IPS-11a (cell line): ENCODE measurements around the gene GHITM.
"Not testable (repeated sequence)": the region's sequence is repeated elsewhere in the genome, so short reads cannot be mapped to it uniquely, and the experiment has no call there.

Experiments used
- H3K4me3 ChIP-seq: one replicate; pipeline ENCODE4 v1.5.1; 2013; ENCODE audit warnings: low read depth, low read length, control low read depth

Gene GHITM

GRCh38 chr10:84147347-84147746 is 8.0 kb downstream of the GHITM start:
- H3K4me3 ChIP-seq = no peak overlapping the region

- not testable (repeated sequence) for H3K4me3 ChIP-seq
Observed at GRCh38 chr10:84148006-84148597, 8.8 kb downstream of the GHITM start.

- no peak overlapping the region for H3K4me3 ChIP-seq
Observed at GRCh38 chr10:84149854-84150253, 10.5 kb downstream of the GHITM start.

GRCh38 chr10:84152769-84153168 is 13.5 kb downstream of the GHITM start:
- no peak overlapping the region for H3K4me3 ChIP-seq

GRCh38 chr10:84155521-84155920 is 16.2 kb downstream of the GHITM start:
- H3K4me3 ChIP-seq = no peak overlapping the region

GRCh38 chr10:84156009-84156408 is 16.7 kb downstream of the GHITM start:
- no peak overlapping the region for H3K4me3 ChIP-seq

GRCh38 chr10:84156768-84157167 is 17.5 kb downstream of the GHITM start:
- H3K4me3 ChIP-seq = no peak overlapping the region

GRCh38 chr10:84158061-84158460 is 18.8 kb downstream of the GHITM start:
- no peak overlapping the region for H3K4me3 ChIP-seq

- H3K4me3 ChIP-seq = no peak overlapping the region
Observed at GRCh38 chr10:84158550-84158949, 19.2 kb downstream of the GHITM start.

GRCh38 chr10:84159076-84159685 is 19.9 kb downstream of the GHITM start:
- H3K4me3 ChIP-seq = no peak overlapping the region

GRCh38 chr10:84160663-84161362 is 21.5 kb downstream of the GHITM start:
- no peak overlapping the region for H3K4me3 ChIP-seq

GRCh38 chr10:84163996-84164395 is 24.7 kb downstream of the GHITM start:
- no peak overlapping the region for H3K4me3 ChIP-seq

- no peak overlapping the region for H3K4me3 ChIP-seq
Observed at GRCh38 chr10:84164442-84164841, 25.1 kb downstream of the GHITM start.

GRCh38 chr10:84166620-84167288 is 27.4 kb downstream of the GHITM start:
- no peak overlapping the region for H3K4me3 ChIP-seq

GRCh38 chr10:84167289-84167653 is 28.0 kb downstream of the GHITM start:
- not testable (repeated sequence) for H3K4me3 ChIP-seq

GRCh38 chr10:84168382-84168781 is 29.1 kb downstream of the GHITM start:
- not testable (repeated sequence) for H3K4me3 ChIP-seq

GRCh38 chr10:84171237-84171636 is 31.9 kb downstream of the GHITM start:
- H3K4me3 ChIP-seq = not testable (repeated sequence)

GRCh38 chr10:84171700-84172466 is 32.6 kb downstream of the GHITM start:
- not testable (repeated sequence) for H3K4me3 ChIP-seq

- H3K4me3 ChIP-seq = no peak overlapping the region
Observed at GRCh38 chr10:84172467-84173356, 33.4 kb downstream of the GHITM start.

GRCh38 chr10:84173501-84173929 is 34.2 kb downstream of the GHITM start, which contains the start of gene GPR15LG:
TSS of gene GPR15LG (plus strand) at chr10:84173801. CDS start at chr10:84173852, 51 bp downstream.
- no peak within 1 kb of the TSS for H3K4me3 ChIP-seq
